GM12878 (cell line): ENCODE measurements around the gene MTRF1. TPM values are rescaled to one million over a fixed set of nuclear protein-coding genes. Genes with fewer than 3 reads are reported as not detected.

Experiments used
- ATAC-seq: fragments of 200-7000 bp; cut with Tn5 transposase; 3 replicates; pipeline ENCODE4 v1.9.1; 2020; ENCODE audit warnings: mild to moderate bottlenecking, moderate library complexity
- Bru-seq: library from RNA; stranded (reverse); fragments of 400-500 nt; gene quantifications from one replicate; lab custom pipeline; 2021; lab: Mats Ljungman, UMichigan
- BruChase-seq, 2 experiments: library from RNA; stranded (reverse); fragments of 400-500 nt; gene quantifications; one replicate each; lab custom pipeline; 2021; lab: Mats Ljungman, UMichigan
- BruUV-seq: library from RNA; stranded (reverse); fragments of 400-500 nt; replicated peaks from 2 replicates; lab custom pipeline; 2021; lab: Mats Ljungman, UMichigan
- CTCF ChIA-PET: fragments of 300-600 bp; sonication (Branson Sonifier 250); formaldehyde crosslinking; extraction: SDS; loops from one replicate; lab custom pipeline; 2021; ENCODE audit warnings: inconsistent platforms; lab: Yijun Ruan, JAX
- POLR2A ChIA-PET: fragments of 350-600 bp; formaldehyde crosslinking; extraction: SDS; loops from one replicate; lab custom pipeline; 2021; ENCODE audit warnings: inconsistent platforms; lab: Charles Lee
- RAD21 ChIA-PET: fragments of 300-600 bp; sonication (Branson Sonifier 250); formaldehyde crosslinking; loops from one replicate; lab custom pipeline; 2023; ENCODE audit warnings: antibody characterized with exemption; ENCODE audit not compliant: unreplicated experiment; lab: Charles Lee
- SMC1A ChIA-PET: fragments of 300-600 bp; sonication (Branson Sonifier 250); formaldehyde crosslinking; loops from one replicate; lab custom pipeline; 2023; ENCODE audit not compliant: unreplicated experiment, uncharacterized antibody; lab: Charles Lee
- DNase-seq: peaks from one replicate; pipeline ENCODE4 v3.0.0-alpha.2; 2011; ENCODE audit warnings: low read depth, low spot score
- FAIRE-seq: peaks from 3 replicates; lab custom pipeline; 2011; peaks lifted over from hg19 to GRCh38; lab: Jason Lieb, UNC
- H2AFZ ChIP-seq: 2 replicates; pipeline ENCODE4 v1.6.0; 2011; ENCODE audit warnings: low read depth, low read length, control low read depth; ENCODE audit not compliant: control insufficient read depth
- H3K27ac ChIP-seq: 2 replicates; pipeline ENCODE4 v1.5.1; 2011; ENCODE audit warnings: control low read depth; ENCODE audit not compliant: control insufficient read depth, insufficient read depth
- H3K27me3 ChIP-seq, 2 experiments: replicated peaks in 1 of 2; 2 replicates each; pipeline versions ENCODE4 v1.6.0 to v1.6.1; 2011; ENCODE audit warnings: low read length in 1 of 2; ENCODE audit not compliant: control insufficient read depth in 2 of 2, insufficient read depth in 2 of 2
- H3K36me3 ChIP-seq, 2 experiments: 2 replicates each; pipeline ENCODE4 v1.5.1; 2011; ENCODE audit warnings: low read length in 1 of 2; ENCODE audit not compliant: control insufficient read depth in 2 of 2, insufficient read depth in 2 of 2
- H3K4me1 ChIP-seq: 2 replicates; pipeline ENCODE4 v1.6.1; 2011; ENCODE audit warnings: mild to moderate bottlenecking, low read length, moderate library complexity, mixed read lengths; ENCODE audit not compliant: control insufficient read depth, insufficient read depth
- H3K4me2 ChIP-seq: 2 replicates; pipeline ENCODE4 v1.6.0; 2011; ENCODE audit warnings: control low read depth; ENCODE audit not compliant: control insufficient read depth, insufficient read depth
- H3K4me3 ChIP-seq: fragments of 200-600 bp; sonication (generic); 2 replicates; pipeline ENCODE4 v1.5.1; 2016
- H3K79me2 ChIP-seq: 2 replicates; pipeline ENCODE4 v1.6.0; 2011; ENCODE audit warnings: low read length; ENCODE audit not compliant: control insufficient read depth, insufficient read depth
- H3K9ac ChIP-seq: 2 replicates; pipeline ENCODE4 v1.8.0; 2011; ENCODE audit warnings: low read length, control low read depth, mixed read lengths; ENCODE audit not compliant: control insufficient read depth, insufficient read depth
- H3K9me3 ChIP-seq: replicated peaks from 3 replicates; pipeline ENCODE4 v1.5.1; 2011; ENCODE audit warnings: mild to moderate bottlenecking, low read length; ENCODE audit not compliant: control insufficient read depth, insufficient read depth
- H4K20me1 ChIP-seq: 2 replicates; pipeline ENCODE4 v1.6.0; 2011; ENCODE audit not compliant: control insufficient read depth, insufficient read depth
- CBX5 ChIP-seq: sonication (generic); IDR thresholded peaks from 2 replicates; pipeline ENCODE4 v1.6.1; 2016; ENCODE audit warnings: low read depth, moderate library complexity, mild to moderate bottlenecking, inconsistent platforms
- EP300 ChIP-seq, 2 experiments: fragments of 150-350 bp in 1 of 2; IDR thresholded peaks; 2 replicates each; pipeline ENCODE4 v1.6.1; 2011 to 2012; ENCODE audit warnings: low read depth in 2 of 2, low read length in 2 of 2, borderline replicate concordance in 1 of 2, improper control_type of control experiment in 1 of 2, inconsistent platforms in 1 of 2; ENCODE audit not compliant: control insufficient read depth in 1 of 2
- HCFC1 ChIP-seq: fragments of 150-350 bp; IDR thresholded peaks from 2 replicates; pipeline ENCODE4 v1.6.1; 2014; ENCODE audit warnings: low read length
- NFIC ChIP-seq: IDR thresholded peaks from 2 replicates; pipeline ENCODE4 v1.6.1; 2012; ENCODE audit warnings: low read depth, mild to moderate bottlenecking, inconsistent platforms, low read length, moderate library complexity
- NR2C2 ChIP-seq: IDR thresholded peaks from 2 replicates; pipeline ENCODE4 v1.6.1; 2011; ENCODE audit warnings: borderline replicate concordance, low read depth; ENCODE audit not compliant: control insufficient read depth, insufficient read length
- PBX3 ChIP-seq: IDR thresholded peaks from 2 replicates; pipeline ENCODE4 v1.6.1; 2011; ENCODE audit warnings: mild to moderate bottlenecking, low read depth, low read length, moderate library complexity; ENCODE audit not compliant: insufficient replicate concordance
- POLR2A ChIP-seq: IDR thresholded peaks from 2 replicates; pipeline ENCODE4 v1.6.1; 2011; ENCODE audit warnings: low read depth, mild to moderate bottlenecking, low read length
- POLR2AphosphoS2 ChIP-seq: IDR thresholded peaks from 2 replicates; pipeline ENCODE4 v1.6.1; 2011; ENCODE audit warnings: low read depth, mild to moderate bottlenecking, low read length, improper control_type of control experiment, moderate library complexity
- POU2F2 ChIP-seq: IDR thresholded peaks from 3 replicates; pipeline ENCODE4 v1.6.1; 2011; ENCODE audit warnings: low read depth, mild to moderate bottlenecking, low read length, borderline replicate concordance
- RAD21 ChIP-seq: IDR thresholded peaks from 2 replicates; pipeline ENCODE4 v1.6.1; 2011; ENCODE audit warnings: mild to moderate bottlenecking, low read depth, low read length, moderate library complexity; ENCODE audit not compliant: insufficient read depth
- SIX5 ChIP-seq: IDR thresholded peaks from 2 replicates; pipeline ENCODE4 v1.6.1; 2011; ENCODE audit warnings: mild to moderate bottlenecking, low read depth, low read length, moderate library complexity; ENCODE audit not compliant: severe bottlenecking
- SP1 ChIP-seq: IDR thresholded peaks from one replicate; pipeline ENCODE4 v1.6.1; 2011; ENCODE audit warnings: low read depth, low read length
- ZNF207 ChIP-seq: fragments of 450-650 bp; IDR thresholded peaks from 2 replicates; pipeline ENCODE4 v1.6.1; 2014; ENCODE audit warnings: antibody characterized with exemption, mild to moderate bottlenecking, borderline replicate concordance
- WGBS: methylation state at CpG from one replicate; pipeline ENCODE4 v1.1.6; 2016; ENCODE audit warnings: low lambda C conversion rate; ENCODE audit not compliant: insufficient replicate concordance, insufficient coverage; ENCODE audit errors: missing lambda C conversion rate; 5-methylcytosine and 5-hydroxymethylcytosine counted together
- in situ Hi-C: fragments of 300-500 bp; cut with MboI; formaldehyde crosslinking; loops from 9 replicates; pipeline ENCODE4 v1.14.3; 2018; ENCODE audit warnings: mixed read lengths
- intact Hi-C: fragments of 100-400 bp; cut with micrococcal nuclease; formaldehyde crosslinking; loops from one replicate; pipeline ENCODE4 v1.14.2; 2022; ENCODE audit not compliant: unreplicated experiment
- long read RNA-seq, 2 experiments: library from polyadenylated mRNA; unstranded; transcript quantifications; one replicate each; pipeline ENCODE4 v2.0.0, GENCODE V29; 2019 to 2020
- polyA minus RNA-seq, 3 experiments: library from RNA; depleted of rRNA, polyadenylated mRNA; stranded (reverse); fragments of >200 nt; gene quantifications; 2 replicates each; pipeline ENCODE4 v1.2.3, GENCODE V29; 2011
- polyA plus RNA-seq, 11 experiments: library from polyadenylated mRNA; depleted of rRNA in 4 of 11; unstranded in 6 of 11; stranded (reverse) in 5 of 11; fragments of >200 nt; fragmentation: Nextera tagmentation in 4 of 11; fragmentation: Illumina TruSeq in 1 of 11; extraction: Ambion mirVana in 4 of 11; extraction: Trizol in 1 of 11; gene quantifications; 1 replicate in 1 of 11; 2 replicates in 10 of 11; pipeline versions ENCODE4 v1.2.1 to v1.2.3, GENCODE V29; 2011 to 2016; ENCODE audit warnings: inconsistent platforms in 2 of 11, missing spikeins in 2 of 11, low read depth in 1 of 11
- total RNA-seq, 4 experiments: library from RNA; depleted of rRNA in 3 of 4; stranded (reverse); fragments of >200 nt in 3 of 4; fragmentation: Illumina TruSeq in 1 of 4; extraction: Trizol in 1 of 4; gene quantifications; 2 replicates each; pipeline versions ENCODE4 v1.2.1 to v1.2.3, GENCODE V29; 2013 to 2021
- TF ChIP-seq, protein P1 (sequence below): fragments of 450-650 bp; IDR thresholded peaks from 2 replicates; pipeline ENCODE4 v1.6.1; 2017; ENCODE audit warnings: antibody characterized with exemption, mild to moderate bottlenecking, moderate library complexity

The MTRF1 gene
- 65.3 and 75.4 TPM in 2 replicates for total RNA-seq (2013; cell fraction: nucleolus; rRNA removed)
- total RNA-seq (2014; rRNA removed) (18.8 and 21.7 TPM in 2 replicates), total RNA-seq (2014; rRNA removed; fragmentation: Illumina TruSeq; extraction: Trizol) (19.0 and 21.0 TPM in 2 replicates), total RNA-seq (2021) (12.1 and 14.1 TPM in 2 replicates), polyA plus RNA-seq (2011; rRNA removed) (33.7 and 55.9 TPM in 2 replicates), polyA plus RNA-seq (2014; fragmentation: Illumina TruSeq; extraction: Trizol) (22.6 and 32.3 TPM in 2 replicates), polyA plus RNA-seq (2014; fragmentation: Nextera tagmentation; extraction: Ambion mirVana) (10 to 100 TPM; 14.1 to 18.1 TPM), polyA plus RNA-seq (2014; rRNA removed) (19.4 and 23.0 TPM in 2 replicates), polyA plus RNA-seq (2016; fragmentation: Nextera tagmentation; extraction: Ambion mirVana) (10 to 100 TPM; 22.2 to 24.8 TPM), polyA minus RNA-seq (2011; rRNA and poly(A)+ RNA removed) (25.0 and 30.6 TPM in 2 replicates), Bru-seq, nascent RNA (percentile 69 among the genes with signal in this experiment), BruChase-seq, experiment 1, labeled RNA remaining after a 6-hour chase (percentile 70 among the genes with signal in this experiment), BruChase-seq, experiment 2, labeled RNA remaining after a 2-hour chase (percentile 69 among the genes with signal in this experiment)
- polyA plus RNA-seq (2011; ENCODE audit: low read depth), result 9.5 TPM
- 12.9 and 13.6 TPM in 2 replicates for polyA plus RNA-seq (2011; cell fraction: cytosol; rRNA removed)
- polyA plus RNA-seq (2011; cell fraction: nucleus; rRNA removed), result 40.5 and 40.8 TPM in 2 replicates
- polyA plus RNA-seq (2012), result 17.7 and 18.2 TPM in 2 replicates
- polyA minus RNA-seq (2011; cell fraction: cytosol; rRNA and poly(A)+ RNA removed), result 6.9 and 10.0 TPM in 2 replicates
- polyA minus RNA-seq (2011; cell fraction: nucleus; rRNA and poly(A)+ RNA removed), result 10.8 and 19.2 TPM in 2 replicates
- long read RNA-seq, experiment 1, partial matches to known transcripts, result 0 of 11 reads
- long read RNA-seq, experiment 1, other reads (novel, unspliced or antisense), result 7 of 11 reads
- long read RNA-seq, experiment 2, transcript MTRF1-203 (10 exons, 2,185 nt), result major isoform, 12 of 107 reads
- long read RNA-seq, experiment 2, partial matches to known transcripts, result 36 of 107 reads
- long read RNA-seq, experiment 2, other reads (novel, unspliced or antisense), result 59 of 107 reads

DNA sequence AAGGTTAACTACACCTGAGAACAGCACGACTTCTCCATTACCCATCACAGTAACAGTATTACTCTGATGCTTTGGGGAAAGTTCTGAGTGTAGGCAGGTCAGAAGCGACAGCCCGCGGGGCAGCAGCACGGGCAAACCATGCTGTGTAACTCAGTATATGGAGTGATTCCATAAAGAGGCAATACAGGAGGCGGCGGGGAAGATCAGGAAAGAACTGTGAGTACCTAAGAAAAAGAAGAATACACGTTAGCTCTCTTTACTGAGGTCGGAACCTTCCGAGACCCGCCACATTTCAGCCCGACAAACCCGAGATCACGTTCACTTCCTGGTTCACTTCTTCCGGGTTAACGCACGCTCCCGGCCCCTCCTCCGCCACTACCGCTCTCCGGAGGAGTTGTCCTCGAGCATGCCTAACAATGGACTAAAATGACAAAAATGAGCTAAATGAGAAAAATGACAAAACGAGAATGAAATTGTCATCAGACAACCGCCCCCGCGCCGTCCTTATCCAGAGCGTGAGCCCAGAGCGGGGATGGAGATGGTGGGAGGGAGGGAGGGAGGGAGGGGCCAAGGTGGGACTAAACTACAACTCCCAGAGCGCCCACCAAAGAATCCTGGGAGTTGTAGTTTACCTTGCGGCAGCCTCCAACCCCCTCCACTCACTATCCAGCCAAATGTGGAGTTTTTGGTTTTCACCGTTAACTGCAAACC is at the start of gene MTRF1:
Gene MTRF1, minus strand, starts transcription at position 316 of the 711 bp plus-strand sequence. CDS start 2,669 bp downstream, outside the sequence.
- FAIRE-seq, result peak; percentile 66
- peak within 1 kb of the TSS; percentile 94 for H3K4me3 ChIP-seq
- peak; percentile 89 for TF ChIP-seq SIX5
- TF ChIP-seq NR2C2, result peak; percentile 96
- TF ChIP-seq HCFC1, result peak; percentile 90
- TF ChIP-seq, protein P1, sequence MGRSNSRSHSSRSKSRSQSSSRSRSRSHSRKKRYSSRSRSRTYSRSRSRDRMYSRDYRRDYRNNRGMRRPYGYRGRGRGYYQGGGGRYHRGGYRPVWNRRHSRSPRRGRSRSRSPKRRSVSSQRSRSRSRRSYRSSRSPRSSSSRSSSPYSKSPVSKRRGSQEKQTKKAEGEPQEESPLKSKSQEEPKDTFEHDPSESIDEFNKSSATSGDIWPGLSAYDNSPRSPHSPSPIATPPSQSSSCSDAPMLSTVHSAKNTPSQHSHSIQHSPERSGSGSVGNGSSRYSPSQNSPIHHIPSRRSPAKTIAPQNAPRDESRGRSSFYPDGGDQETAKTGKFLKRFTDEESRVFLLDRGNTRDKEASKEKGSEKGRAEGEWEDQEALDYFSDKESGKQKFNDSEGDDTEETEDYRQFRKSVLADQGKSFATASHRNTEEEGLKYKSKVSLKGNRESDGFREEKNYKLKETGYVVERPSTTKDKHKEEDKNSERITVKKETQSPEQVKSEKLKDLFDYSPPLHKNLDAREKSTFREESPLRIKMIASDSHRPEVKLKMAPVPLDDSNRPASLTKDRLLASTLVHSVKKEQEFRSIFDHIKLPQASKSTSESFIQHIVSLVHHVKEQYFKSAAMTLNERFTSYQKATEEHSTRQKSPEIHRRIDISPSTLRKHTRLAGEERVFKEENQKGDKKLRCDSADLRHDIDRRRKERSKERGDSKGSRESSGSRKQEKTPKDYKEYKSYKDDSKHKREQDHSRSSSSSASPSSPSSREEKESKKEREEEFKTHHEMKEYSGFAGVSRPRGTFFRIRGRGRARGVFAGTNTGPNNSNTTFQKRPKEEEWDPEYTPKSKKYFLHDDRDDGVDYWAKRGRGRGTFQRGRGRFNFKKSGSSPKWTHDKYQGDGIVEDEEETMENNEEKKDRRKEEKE, result no peak
- TF ChIP-seq POLR2A, result peak; percentile 75
- peak; percentile 83 for TF ChIP-seq ZNF207
- no peak for TF ChIP-seq CBX5
- TF ChIP-seq NFIC, result no peak
- peak; percentile 70; the same call in 2 of the 3 replicates for TF ChIP-seq POU2F2
- peak; percentile 78 for TF ChIP-seq POLR2AphosphoS2
- no peak for TF ChIP-seq RAD21
- TF ChIP-seq SP1, result no peak
- TF ChIP-seq EP300 (IDR thresholded peaks at IDR 0.05; ENCODE audit: borderline replicate concordance in 1 of 2, control insufficient read depth in 1 of 2, low read depth in 2 of 2, low read length in 2 of 2), result no peak
- no peak for TF ChIP-seq PBX3

More for the DNA sequence above, at the start of gene MTRF1:
- Histone ChIP-seq H3K79me2 (peaks cover 4% of the 10 kb centered on the region; the same call in 1 of the 2 replicates), H3K9ac (peak within 1 kb of the TSS; percentile 82), H3K36me3 (no peaks in the 10 kb centered on the region; a peak in 1 of 4 replicates), H2AFZ (peak within 1 kb of the TSS; percentile 95), H4K20me1 (no peaks in the 10 kb centered on the region), H3K27me3 (no peaks in the 10 kb centered on the region), H3K4me1 (no peaks in the 10 kb centered on the region), H3K4me2 (peak within 1 kb of the TSS; percentile 70), H3K9me3 (peaks cover 3% of the 10 kb centered on the region; the same call in 2 of the 3 replicates), H3K27ac (peak within 1 kb of the TSS; percentile 80)
- WGBS, result under 1% methylated on average over 26 of the region's 32 CpGs
- RAD21 ChIA-PET, result interaction anchor here (1.3 to 1.5 kb wide), 2 partner anchors 9 to 49 kb away, joined by 3 to 4 read pairs; no protein-coding TSS in a partner anchor
- CTCF ChIA-PET, result interaction anchor here (0.7 to 1.2 kb wide), 3 partner anchors 9 to 474 kb away, joined by 3 read pairs; partner anchors contain the start of gene SLC25A15
- intact Hi-C loops, result loop anchor here (2.0 kb wide), 1 partner anchor 51 kb away; no protein-coding TSS in a partner anchor
- in situ Hi-C loops, result no loop called here
- POLR2A ChIA-PET, result interaction anchor here (0.5 kb wide), 1 partner anchor 502 kb away, joined by 3 read pairs; no protein-coding TSS in a partner anchor
- BruUV-seq, result no TSS peak
- peak; percentile 61 for DNase-seq
- ATAC-seq, result peak; percentile 97
- SMC1A ChIA-PET, result interaction anchor here (1.0 to 1.9 kb wide), 6 partner anchors 8 to 134 kb away, joined by 3 to 8 read pairs (median 5); no protein-coding TSS in a partner anchor
